Renal pelvis (tissue), 4 donors: Measurements from ENCODE around the gene TTBK1. TPM values are rescaled to one million over a fixed set of nuclear protein-coding genes. Genes with fewer than 3 reads are reported as not detected.
"Not testable (repeated sequence)": the region's sequence is repeated elsewhere in the genome, so short reads cannot be mapped to it uniquely, and the experiment has no call there.

Experiments
- DNase-seq: peaks from one replicate; pipeline ENCODE4 v3.0.0-alpha.2; 2013
- polyA plus RNA-seq, 3 donors: library from polyadenylated mRNA; unstranded; fragments of 120-200 nt; gene quantifications; one replicate each; pipeline ENCODE4 v1.2.1, GENCODE V29; 2013; ENCODE audit not compliant: insufficient read length in 3 of 3

Gene TTBK1
- polyA plus RNA-seq, 3 donors, result 0.36 to 0.47 (median 0.43) TPM

DNA sequence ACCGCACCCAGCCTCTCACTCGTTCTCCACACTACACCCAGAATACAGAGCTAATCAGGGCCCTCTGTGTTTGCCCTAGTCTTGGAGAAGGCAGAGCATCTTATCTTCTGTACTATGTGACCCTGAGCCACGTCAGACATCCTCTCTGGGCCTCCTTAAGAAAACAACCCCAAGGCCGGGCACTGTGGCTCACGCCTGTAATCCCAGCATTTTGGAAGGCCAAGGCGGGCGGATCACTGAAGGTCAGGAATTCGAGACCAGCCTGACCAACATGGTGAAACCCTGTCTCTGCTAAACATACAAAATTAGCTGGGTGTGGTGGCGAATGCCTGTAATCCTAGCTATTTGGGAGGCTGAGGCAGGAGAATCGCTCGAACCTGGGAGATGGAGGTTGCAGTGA is 59.7 kb downstream of the TTBK1 start:
- not testable (repeated sequence) for DNase-seq

DNA sequence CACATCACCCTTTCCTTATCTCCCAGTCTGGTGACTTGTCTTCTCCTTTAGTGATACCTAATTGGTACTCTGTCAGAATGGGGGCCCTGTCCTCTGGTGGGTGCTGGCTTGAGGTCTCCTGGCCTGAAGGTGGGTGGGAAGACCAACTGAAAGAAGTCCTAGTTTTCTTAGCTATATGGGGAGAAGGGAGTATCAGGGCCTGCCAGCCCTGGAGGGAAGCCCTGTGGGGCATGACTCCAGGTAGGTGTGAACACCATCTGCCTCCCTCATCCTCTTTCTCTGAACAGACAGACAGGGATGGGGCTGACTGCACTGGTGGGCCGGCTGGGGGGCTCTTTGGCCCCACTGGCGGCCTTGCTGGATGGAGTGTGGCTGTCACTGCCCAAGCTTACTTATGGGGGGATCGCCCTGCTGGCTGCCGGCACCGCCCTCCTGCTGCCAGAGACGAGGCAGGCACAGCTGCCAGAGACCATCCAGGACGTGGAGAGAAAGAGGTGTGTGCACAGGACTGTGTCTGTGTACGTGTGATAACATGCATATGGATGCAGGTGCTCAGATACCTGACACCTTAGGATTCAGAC is 60.6 kb downstream of the TTBK1 start:
- no peak for DNase-seq

DNA sequence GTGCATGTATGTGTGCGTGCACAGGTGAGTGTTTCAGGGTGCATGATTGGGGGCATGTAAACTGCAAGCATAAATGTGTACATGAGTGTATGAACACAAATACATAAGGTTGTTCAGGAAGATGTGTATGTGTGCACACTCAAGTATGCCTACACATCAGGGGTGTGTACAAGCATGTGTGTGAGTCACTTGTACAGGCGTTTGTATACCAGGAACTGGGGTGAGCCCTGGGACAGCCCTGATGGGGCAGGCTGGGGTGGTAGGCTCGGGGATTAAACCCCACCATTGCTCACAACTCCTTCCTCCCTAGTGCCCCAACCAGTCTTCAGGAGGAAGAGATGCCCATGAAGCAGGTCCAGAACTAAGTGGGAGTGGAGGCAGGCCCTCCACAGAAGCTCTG is 61.1 kb downstream of the TTBK1 start:
- no peak for DNase-seq

DNA sequence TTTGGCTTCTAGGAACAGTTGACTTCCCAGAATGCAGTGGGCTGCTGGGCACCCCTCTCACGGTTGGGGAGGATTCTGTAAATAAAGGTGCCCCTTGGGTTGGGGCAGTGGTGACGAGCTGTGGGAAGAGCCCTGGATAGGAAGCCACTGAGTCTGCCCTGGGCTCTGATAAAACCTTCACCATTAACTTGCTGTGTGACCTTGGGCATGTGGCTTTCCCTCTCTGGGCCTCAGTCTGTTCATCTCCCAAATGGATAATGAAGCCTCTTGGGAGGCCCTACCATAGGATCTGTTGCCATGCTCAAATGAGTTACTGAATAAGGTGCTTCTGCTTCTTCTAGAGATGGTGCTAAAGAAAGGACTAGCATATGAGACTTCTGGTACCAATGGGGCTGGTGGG is 61.6 kb downstream of the TTBK1 start:
- DNase-seq, result no peak

DNA sequence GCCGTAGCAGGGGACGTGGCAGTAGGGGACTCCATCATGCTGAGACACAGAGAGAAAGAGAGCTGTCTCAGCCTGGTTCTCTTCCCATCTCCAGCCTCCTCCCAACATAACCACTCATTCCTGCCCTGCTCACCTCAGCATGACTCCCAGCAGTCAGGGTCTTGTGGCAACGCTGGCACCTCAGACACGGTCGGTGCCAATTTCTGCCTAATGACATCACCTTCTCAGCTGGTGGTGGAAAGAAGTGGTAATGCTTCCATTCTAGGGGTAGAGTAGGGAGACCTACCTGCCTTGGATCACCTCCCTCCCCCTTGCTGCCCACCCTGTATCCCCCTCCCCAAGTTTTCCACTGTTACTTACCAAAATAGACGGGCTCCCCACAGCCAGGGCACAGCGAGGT is 62.8 kb downstream of the TTBK1 start:
- DNase-seq, result no peak

DNA sequence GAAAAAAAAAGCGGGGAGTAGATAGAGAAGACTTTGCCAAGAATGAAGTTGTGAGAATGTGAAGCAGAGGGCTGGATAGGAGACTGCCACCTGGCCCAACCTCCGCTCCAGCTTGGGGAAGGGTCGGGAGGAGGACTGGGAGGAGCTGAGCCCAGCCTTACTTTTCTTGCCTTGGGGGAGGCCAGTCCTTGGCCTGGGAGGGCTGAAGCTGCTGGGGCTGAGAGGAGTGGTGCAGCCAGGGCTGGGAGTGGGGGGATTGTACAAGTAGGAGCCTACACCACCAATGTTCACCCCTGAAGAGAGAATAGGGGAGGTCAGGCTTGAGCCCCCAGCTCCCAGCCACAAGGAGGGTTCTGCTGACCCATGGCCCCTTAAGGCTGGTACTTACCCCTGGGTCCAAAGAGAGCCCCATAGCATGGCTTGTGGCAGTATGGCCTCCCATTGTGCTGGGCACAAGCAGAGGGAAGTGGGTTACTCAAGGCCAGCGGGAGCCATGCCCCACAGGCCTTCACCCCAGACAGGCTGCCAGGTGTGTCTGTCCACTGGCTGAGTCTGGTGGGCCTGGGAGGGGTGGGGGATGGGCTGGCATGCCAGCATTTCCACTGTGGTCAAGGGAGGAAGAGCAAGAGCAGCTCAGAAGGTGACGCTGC is 64.3 kb downstream of the TTBK1 start:
- no peak for DNase-seq

DNA sequence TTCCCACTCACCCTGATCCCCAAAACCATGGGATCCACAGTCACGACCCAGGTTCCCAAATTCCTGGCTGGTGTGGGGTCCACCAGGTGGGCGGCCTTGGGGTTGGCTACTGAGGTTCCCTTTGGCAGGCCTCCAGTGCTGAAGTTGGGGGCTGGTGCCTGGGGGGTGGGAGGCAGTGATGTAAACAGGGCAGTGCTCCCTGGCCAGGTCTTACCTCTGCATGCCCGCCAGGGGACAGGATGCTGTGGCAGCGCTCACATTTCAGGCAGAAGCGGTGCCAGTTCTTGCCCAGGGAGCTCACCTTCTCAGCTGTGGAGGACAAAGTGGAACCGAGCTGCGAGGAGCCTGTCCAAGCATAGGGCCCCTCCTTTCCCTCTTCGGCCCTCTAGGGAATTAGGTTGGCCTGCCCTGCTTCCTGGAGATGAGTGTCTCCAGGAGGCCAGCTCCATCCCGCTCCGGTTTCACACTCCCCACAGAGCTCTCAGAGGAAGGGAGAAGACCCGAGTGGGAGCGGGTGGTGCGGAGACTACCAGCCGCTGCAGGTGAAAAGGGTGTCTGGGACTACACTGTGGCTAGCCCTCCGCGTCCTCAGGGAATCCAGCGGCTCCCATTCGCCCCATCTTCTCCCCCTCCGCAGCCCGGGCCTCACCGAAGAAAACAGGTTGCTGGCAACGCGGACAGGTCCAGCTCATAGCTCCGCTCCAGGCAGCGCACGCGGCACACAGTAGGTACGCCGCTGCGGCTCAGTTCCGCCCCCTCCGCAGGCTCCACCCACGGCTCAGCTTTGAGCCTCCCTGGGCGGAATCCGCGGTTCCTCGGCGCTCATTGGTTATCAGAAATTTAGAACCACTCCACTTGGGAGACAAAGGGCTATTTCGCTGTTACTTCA is 65.1 kb downstream of the TTBK1 start, which contains the start of gene CRIP3:
Gene CRIP3, minus strand, starts transcription at position 726 of the 889 bp plus-strand sequence. Its CDS starts 34 bp downstream, at position 692.
- peak; percentile 23 for DNase-seq

DNA sequence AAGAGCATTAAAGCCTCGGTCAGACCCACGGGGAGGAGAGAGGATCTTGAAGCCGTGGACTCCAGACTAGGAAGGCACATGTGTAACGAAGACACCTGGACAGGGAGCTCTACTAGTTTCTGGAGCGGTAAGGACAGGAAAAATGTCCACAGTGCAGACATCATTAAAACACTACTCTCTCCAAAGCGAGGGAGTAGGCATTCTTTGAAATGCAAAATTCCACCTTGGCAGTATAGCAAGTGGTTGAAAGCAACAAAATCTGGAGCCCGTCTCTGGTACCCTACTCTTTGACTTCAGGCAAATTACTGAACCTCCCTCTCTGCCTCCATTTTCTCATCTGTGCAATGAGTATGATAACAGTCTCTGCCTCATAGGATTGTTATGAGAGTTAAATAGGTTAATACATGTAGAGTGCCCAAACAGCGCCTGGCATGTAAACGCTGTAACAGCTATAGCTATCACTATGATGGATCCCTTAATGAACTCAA is 65.8 kb downstream of the TTBK1 start:
- DNase-seq, result no peak

DNA sequence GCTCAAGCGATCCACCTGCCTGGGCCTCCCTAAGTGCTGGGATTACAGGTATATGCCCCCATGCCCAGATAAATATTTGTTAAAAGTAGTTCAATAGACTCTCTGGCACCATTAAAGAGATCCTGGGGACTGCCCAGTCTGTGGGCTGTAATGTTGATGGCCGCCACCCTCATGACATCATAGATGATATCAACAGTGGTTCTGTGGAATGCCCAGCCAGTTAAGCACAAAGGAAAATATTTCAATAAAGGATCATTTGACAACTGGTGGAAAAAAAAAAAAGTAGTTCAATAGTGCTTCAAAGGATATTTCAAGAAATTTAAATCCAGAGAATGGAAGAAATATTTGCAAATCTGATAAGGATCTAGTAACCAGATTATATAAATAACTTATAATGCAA is 66.9 kb downstream of the TTBK1 start:
- no peak for DNase-seq

DNA sequence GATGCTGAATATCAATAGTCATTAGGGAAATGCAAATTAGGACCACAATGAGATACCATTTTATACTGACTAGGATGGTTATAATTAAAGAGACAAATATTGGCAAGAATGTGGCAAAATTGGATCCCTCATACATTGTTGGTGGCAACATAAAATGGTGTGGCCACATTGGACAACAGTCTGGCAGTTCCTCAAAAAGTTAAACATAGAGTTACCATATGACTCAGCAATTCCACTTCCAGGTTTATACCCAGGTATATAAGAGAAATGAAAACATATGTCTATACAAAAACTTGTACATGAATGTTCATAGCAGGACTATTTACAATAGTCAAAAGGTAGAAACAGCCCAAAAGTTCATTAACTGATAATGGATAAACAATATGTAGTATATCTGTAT is 67.3 kb downstream of the TTBK1 start:
- DNase-seq, result no peak

DNA sequence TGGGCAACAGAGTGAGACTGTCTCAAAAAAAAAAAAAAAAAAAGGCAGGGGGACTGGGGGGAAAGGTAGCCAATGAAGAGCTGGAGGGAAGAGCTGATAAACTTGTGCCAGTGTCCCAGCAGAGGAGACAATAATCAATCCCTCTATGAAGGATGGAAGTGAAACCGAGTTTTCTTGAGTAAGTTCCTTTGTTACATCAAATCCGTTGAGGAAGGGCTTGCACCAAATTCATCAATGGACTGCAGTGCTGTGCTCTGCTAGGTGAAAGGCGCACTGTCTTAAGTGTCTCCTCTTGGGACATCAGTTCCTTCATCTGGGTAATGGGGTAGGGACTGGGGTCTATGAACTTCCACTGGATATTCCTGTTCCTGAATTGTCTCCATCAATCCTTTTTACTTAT is 68.4 kb downstream of the TTBK1 start:
- no peak for DNase-seq

DNA sequence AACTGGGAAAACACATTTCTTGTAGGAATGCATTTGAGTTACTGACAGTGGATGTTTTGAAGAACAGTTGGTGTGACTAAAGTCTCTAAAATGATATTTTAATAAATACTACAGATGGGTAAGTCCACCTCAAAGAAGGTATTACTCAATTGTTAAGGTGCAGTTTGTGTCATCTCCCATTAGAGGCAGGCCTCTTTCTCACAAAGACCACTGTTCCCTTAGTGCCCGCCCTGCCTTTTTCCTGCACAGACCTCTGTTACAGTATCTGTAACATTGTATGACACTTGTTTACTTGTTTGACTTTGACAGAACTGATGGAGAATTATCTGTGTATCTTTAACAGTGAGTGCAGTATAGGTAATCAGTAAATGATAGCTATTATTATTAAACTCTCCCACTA is 70.5 kb downstream of the TTBK1 start:
- no peak for DNase-seq

DNA sequence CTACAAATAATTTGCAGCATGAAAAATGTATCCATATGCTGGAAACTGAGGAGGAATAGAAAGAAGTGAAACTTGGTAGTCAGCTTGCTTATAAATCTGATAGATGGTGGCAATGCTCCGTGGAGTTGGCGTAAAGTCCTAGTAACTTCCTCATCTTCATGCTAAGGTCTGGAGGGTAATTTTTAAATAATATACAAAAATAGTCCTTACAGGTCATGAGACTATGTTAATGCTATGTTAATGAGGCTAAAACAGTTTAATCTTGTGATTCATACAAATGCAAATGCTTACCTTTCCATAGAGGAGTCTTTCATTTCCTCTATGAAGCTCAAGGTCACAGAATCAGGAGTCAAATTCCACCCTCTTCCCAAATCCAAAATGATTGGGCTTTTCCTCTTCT is 74.7 kb downstream of the TTBK1 start:
- DNase-seq, result no peak

DNA sequence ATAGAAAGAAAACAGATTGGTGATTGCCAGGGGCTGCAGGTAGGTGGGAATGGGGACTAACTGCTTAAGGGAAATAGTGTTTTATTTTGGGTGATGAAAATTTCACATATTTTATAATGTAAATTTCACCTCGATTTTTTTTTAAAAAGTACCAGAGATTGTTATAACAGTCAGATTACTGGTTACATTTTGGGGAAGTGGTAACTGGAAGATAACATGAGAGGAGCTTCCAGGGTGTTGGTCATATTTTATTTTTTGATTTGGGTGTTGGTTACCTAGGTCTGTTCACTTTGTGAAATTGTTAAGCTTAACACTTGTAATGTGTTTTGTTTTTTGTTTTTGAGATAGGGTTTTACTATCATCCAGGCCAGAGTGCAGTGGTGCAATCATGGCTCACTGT is 82.6 kb downstream of the TTBK1 start:
- no peak for DNase-seq

DNA sequence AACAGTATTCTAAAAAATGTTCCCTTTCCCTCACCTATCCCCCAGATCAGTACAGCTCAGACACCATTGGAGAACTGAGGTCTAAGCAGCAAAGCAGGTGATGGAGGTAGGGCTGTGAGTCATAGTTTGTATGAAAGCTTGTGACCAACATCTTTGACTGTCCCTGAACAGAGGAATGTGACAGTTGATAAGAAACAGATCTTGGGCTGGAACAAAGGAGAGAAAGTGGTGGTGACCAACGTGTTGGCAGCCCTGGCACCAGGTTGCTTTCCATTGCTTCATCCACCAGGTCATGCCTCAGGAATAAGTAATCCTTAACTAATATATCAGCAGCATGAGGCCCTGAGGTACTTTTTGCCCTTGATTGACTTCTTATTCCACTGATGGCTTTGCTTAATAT is 85.2 kb downstream of the TTBK1 start:
- no peak for DNase-seq

DNA sequence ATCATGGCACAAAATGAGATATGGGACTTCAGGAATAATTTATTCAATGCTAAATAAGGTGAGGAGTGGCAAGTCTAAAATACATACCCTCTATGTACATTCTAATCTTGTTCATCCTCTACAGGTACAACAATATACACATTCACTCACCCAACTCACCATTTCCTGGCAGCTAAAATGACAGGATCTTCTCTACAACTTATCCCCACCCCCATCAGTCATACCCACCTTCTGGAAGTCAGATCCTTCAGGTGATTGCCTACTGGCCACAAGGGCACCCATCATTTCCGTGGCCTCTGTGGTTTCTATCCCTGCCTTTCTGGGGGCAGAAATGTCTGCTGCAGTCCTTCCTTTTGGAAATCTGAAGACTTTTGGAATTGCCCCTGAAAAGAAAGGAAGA is 88.2 kb downstream of the TTBK1 start:
- no peak for DNase-seq

DNA sequence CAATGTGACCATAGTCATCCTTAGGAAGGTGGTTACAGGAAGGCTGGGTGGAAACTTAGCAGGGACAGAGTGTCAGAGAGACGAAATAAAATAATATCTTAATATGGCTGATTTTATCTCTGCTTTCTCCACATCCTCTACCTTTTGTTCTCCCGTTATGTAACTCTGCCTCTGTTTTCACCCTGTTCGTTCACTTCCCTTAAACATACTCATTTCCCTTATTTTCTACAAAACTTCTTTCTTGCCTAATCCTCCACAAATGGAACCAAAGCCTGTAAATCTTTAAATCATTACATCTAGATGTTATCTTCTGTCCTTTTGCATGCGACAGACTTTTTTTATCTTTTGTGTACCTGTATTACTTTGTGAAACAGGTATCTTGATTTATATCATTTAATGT is 88.6 kb downstream of the TTBK1 start:
- no peak for DNase-seq

DNA sequence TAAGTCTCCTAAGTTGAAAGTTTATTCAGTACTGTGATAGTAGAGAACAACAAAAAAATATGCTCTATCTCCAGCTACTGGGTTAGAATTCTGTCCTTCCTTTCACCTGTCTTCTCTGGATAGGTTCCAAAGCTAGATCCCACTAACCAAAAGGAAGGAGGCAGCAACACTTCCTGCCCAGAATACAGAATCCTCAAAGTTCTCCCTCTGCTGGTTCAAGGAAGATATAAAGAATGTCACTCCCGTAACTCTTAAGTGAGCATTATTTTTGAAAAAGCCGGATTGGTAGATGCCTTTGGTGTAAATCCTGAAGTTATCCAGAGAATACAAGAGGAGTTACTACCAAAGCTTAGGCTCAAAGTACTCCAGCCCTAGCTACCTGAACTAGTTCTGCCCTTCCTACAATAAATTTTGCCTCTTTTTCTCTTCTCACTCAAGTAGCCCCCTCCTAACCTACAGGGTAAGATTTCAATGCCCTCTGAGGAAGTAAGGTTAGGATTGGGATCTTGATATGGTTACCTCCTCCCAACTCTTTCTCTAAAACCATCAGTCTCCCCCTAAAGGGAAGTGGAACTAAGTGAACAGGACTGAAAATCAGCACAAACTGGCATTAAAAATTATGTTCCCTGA is 91.3 kb downstream of the TTBK1 start:
- peak; percentile 59 for DNase-seq

DNA sequence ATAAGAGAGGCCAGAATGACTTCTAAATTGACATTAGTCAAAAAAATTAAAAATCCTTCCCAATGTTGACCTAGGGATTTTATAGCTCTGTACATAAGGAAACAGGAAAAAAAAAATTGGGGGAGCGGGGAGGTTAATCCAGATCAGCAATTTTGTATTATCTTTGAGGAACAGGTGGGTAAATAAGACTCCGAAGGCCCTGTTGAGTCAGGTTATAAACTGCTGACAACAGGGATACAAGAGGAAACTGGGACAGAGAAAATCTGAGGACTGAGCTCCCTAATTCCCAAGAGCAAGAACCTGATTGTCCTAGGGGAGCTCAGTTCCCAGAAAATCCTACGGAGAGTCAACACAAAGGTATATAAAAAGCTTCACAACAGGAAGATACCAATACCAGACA is 92.2 kb downstream of the TTBK1 start:
- no peak for DNase-seq

DNA sequence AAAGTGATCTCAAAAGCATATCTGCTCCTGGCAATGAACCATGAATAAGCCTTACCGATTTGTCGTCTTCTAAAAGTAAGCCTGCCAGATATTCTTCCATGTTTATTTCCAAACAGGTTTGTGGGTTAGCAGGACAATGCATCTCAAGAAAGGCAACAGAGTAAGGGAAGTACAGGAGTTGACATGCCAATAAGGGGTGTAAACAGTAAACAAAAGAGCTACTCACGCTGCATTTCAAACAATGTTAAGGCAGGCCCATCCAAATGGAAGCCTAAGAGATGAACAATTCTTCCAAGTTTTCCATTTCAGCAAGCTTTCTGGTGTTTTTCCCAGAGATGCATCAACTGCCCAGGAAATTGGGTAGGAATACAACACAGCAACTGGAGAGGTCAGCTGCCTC is 93.1 kb downstream of the TTBK1 start:
- DNase-seq, result no peak
